ENCODE measurements around the gene DCLK2. TPM values are rescaled to one million over a fixed set of nuclear protein-coding genes. Genes with fewer than 3 reads are reported as not detected.

DCLK2 gene
- total and polyA plus RNA-seq, 9 donors, result 4.4 to 9.8 (median 7.2) TPM

- H3K27me3 ChIP-seq, result no peaks in the 10 kb centered on the region
- no peak overlapping the region for H3K27ac ChIP-seq
- DNase-seq, result no peak
- WGBS, 3 donors, result 82 to 88% (median 83%) methylated on average over 1 of the region's 1 CpG
- intact Hi-C loops (cut with DNase I), result no loop called here
- H3K9me3 ChIP-seq, result no peaks in the 10 kb centered on the region
- no peaks in the 10 kb centered on the region for H3K36me3 ChIP-seq
- no peak for TF ChIP-seq POLR2A (IDR thresholded peaks at IDR 0.05)
- TF ChIP-seq CTCF (IDR thresholded peaks at IDR 0.05), result no peak
- TF ChIP-seq EP300 (IDR thresholded peaks at IDR 0.05), result no peak
- peaks cover 7% of the 10 kb centered on the region for H3K4me1 ChIP-seq (ENCODE audit: insufficient read depth)
- no peak overlapping the region for H3K4me3 ChIP-seq
Measured at GRCh38 chr4:150150629-150151062, 72.4 kb downstream of the DCLK2 start.

GRCh38 chr4:150152766-150153165 lies 74.5 kb downstream of the DCLK2 start:
- DNase-seq, result no peak
- 7 to 10% (median 9%) methylated on average over 3 of the region's 3 CpGs for WGBS, 3 donors
- no peaks in the 10 kb centered on the region for H3K9me3 ChIP-seq
- no peak overlapping the region for H3K4me3 ChIP-seq
- intact Hi-C loops (cut with DNase I), result no loop called here
- H3K27ac ChIP-seq, result peak overlapping the region in 1 of 2 donors; percentile 29
- H3K27me3 ChIP-seq, result no peaks in the 10 kb centered on the region
- no peaks in the 10 kb centered on the region for H3K36me3 ChIP-seq
- TF ChIP-seq EP300 (IDR thresholded peaks at IDR 0.05) (no peak), CTCF (IDR thresholded peaks at IDR 0.05) (no peak), POLR2A (IDR thresholded peaks at IDR 0.05) (no peak)
- peaks cover 7% of the 10 kb centered on the region for H3K4me1 ChIP-seq (ENCODE audit: insufficient read depth)

- TF ChIP-seq POLR2A (IDR thresholded peaks at IDR 0.05) (no peak), EP300 (IDR thresholded peaks at IDR 0.05) (no peak), CTCF (IDR thresholded peaks at IDR 0.05) (no peak)
- H3K27ac ChIP-seq, result no peak overlapping the region
- no peaks in the 10 kb centered on the region for H3K36me3 ChIP-seq
- no peak overlapping the region for H3K4me3 ChIP-seq
- no peaks in the 10 kb centered on the region for H3K27me3 ChIP-seq
- H3K9me3 ChIP-seq, result no peaks in the 10 kb centered on the region
- WGBS, 3 donors, result 95 to 97% (median 95%) methylated on average over 4 of the region's 4 CpGs
- H3K4me1 ChIP-seq (ENCODE audit: insufficient read depth), result peaks cover 5% of the 10 kb centered on the region
- intact Hi-C loops (cut with DNase I), result no loop called here
- no peak for DNase-seq
Measured at GRCh38 chr4:150155391-150155790, 77.1 kb downstream of the DCLK2 start.

GRCh38 chr4:150156543-150156942 lies 78.3 kb downstream of the DCLK2 start:
- no peak overlapping the region for H3K4me3 ChIP-seq
- DNase-seq, result no peak
- no peaks in the 10 kb centered on the region for H3K9me3 ChIP-seq
- TF ChIP-seq CTCF (IDR thresholded peaks at IDR 0.05) (no peak), POLR2A (IDR thresholded peaks at IDR 0.05) (no peak), EP300 (IDR thresholded peaks at IDR 0.05) (no peak)
- no peaks in the 10 kb centered on the region for H3K36me3 ChIP-seq
- H3K27me3 ChIP-seq, result no peaks in the 10 kb centered on the region
- H3K4me1 ChIP-seq (ENCODE audit: insufficient read depth), result peaks cover 5% of the 10 kb centered on the region
- no peak overlapping the region for H3K27ac ChIP-seq
- intact Hi-C loops (cut with DNase I), result no loop called here
- 94 to 95% (median 95%) methylated on average over 4 of the region's 4 CpGs for WGBS, 3 donors

Measured in ovary (tissue), 9 donors.